Vagina (tissue), 2 donors: ENCODE measurements around the gene PXYLP1.

Experiments used
- POLR2A ChIP-seq, 2 donors: fragments of 450-650 bp; IDR thresholded peaks; one replicate each; pipeline ENCODE4 v1.6.1; 2017; ENCODE audit warnings: antibody characterized with exemption in 2 of 2, mild to moderate bottlenecking in 2 of 2, moderate library complexity in 2 of 2
- TF ChIP-seq, protein P1 (sequence below), 3 experiments: fragments of 450-650 bp in 2 of 3; fragments of 200-600 bp in 1 of 3; sonication (generic) in 1 of 3; IDR thresholded peaks; one replicate each; pipeline ENCODE4 v1.5.1; 2017 to 2019; ENCODE audit warnings: antibody characterized with exemption in 3 of 3, mild to moderate bottlenecking in 2 of 3, moderate library complexity in 2 of 3

- TF ChIP-seq, protein P1, sequence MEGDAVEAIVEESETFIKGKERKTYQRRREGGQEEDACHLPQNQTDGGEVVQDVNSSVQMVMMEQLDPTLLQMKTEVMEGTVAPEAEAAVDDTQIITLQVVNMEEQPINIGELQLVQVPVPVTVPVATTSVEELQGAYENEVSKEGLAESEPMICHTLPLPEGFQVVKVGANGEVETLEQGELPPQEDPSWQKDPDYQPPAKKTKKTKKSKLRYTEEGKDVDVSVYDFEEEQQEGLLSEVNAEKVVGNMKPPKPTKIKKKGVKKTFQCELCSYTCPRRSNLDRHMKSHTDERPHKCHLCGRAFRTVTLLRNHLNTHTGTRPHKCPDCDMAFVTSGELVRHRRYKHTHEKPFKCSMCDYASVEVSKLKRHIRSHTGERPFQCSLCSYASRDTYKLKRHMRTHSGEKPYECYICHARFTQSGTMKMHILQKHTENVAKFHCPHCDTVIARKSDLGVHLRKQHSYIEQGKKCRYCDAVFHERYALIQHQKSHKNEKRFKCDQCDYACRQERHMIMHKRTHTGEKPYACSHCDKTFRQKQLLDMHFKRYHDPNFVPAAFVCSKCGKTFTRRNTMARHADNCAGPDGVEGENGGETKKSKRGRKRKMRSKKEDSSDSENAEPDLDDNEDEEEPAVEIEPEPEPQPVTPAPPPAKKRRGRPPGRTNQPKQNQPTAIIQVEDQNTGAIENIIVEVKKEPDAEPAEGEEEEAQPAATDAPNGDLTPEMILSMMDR (IDR thresholded peaks at IDR 0.05), result no peak
- no peak for TF ChIP-seq POLR2A (IDR thresholded peaks at IDR 0.05)
These were observed 44.3 kb downstream of the PXYLP1 start for GRCh38 chr3:141275973-141276372.
